ENCODE measurements around the gene BAHCC1. TPM values are rescaled to one million over a fixed set of nuclear protein-coding genes. Genes with fewer than 3 reads are reported as not detected.

BAHCC1 gene
- total RNA-seq, 1 donor from 2014 or later: 0.91 TPM

- Mint-ChIP-seq H3K4me3 (ENCODE audit: low read depth) (peak overlapping the region; percentile 13), H3K36me3 (ENCODE audit: low read depth) (no peaks in the 10 kb centered on the region), H3K9me3 (no peaks in the 10 kb centered on the region), H3K27me3 (ENCODE audit: low read depth) (peaks cover 32% of the 10 kb centered on the region), H3K27ac (no peak overlapping the region), H3K4me1 (ENCODE audit: low read depth) (peaks cover 6% of the 10 kb centered on the region)
- DNase-seq (ENCODE audit: low spot score): no peak
- intact Hi-C loops (cut with micrococcal nuclease): loop anchor here (5.0 kb wide), 1 partner anchor 97 kb away; no protein-coding TSS in a partner anchor
Observed at GRCh38 chr17:81385320-81386111, 9.7 kb upstream of the BAHCC1 start.

GRCh38 chr17:81386141-81386645, 9.1 kb upstream of the BAHCC1 start:
- no peak for DNase-seq (ENCODE audit: low spot score)
- intact Hi-C loops (cut with micrococcal nuclease): loop anchor here (5.0 kb wide), 1 partner anchor 96 kb away; no protein-coding TSS in a partner anchor
- H3K27me3 Mint-ChIP-seq (ENCODE audit: low read depth): peaks cover 36% of the 10 kb centered on the region
- H3K9me3 Mint-ChIP-seq: no peaks in the 10 kb centered on the region
- no peak overlapping the region for H3K27ac Mint-ChIP-seq
- no peaks in the 10 kb centered on the region for H3K36me3 Mint-ChIP-seq (ENCODE audit: low read depth)
- H3K4me1 Mint-ChIP-seq (ENCODE audit: low read depth): peaks cover 6% of the 10 kb centered on the region
- peak overlapping the region; percentile 13 for H3K4me3 Mint-ChIP-seq (ENCODE audit: low read depth)

GRCh38 chr17:81386646-81387099, 8.6 kb upstream of the BAHCC1 start:
- Mint-ChIP-seq H3K9me3 (no peaks in the 10 kb centered on the region), H3K4me3 (ENCODE audit: low read depth) (no peak overlapping the region), H3K36me3 (ENCODE audit: low read depth) (no peaks in the 10 kb centered on the region), H3K4me1 (ENCODE audit: low read depth) (peaks cover 6% of the 10 kb centered on the region), H3K27ac (no peak overlapping the region), H3K27me3 (ENCODE audit: low read depth) (peaks cover 40% of the 10 kb centered on the region)
- DNase-seq (ENCODE audit: low spot score): no peak
- intact Hi-C loops (cut with micrococcal nuclease): loop anchor here (5.0 kb wide), 1 partner anchor 96 kb away; no protein-coding TSS in a partner anchor

- H3K9me3 Mint-ChIP-seq: no peaks in the 10 kb centered on the region
- peaks cover 6% of the 10 kb centered on the region for H3K4me1 Mint-ChIP-seq (ENCODE audit: low read depth)
- H3K27me3 Mint-ChIP-seq (ENCODE audit: low read depth): peaks cover 45% of the 10 kb centered on the region
- DNase-seq (ENCODE audit: low spot score): peak; percentile 35
- no peaks in the 10 kb centered on the region for H3K36me3 Mint-ChIP-seq (ENCODE audit: low read depth)
- H3K27ac Mint-ChIP-seq: peak overlapping the region; percentile 46
- H3K4me3 Mint-ChIP-seq (ENCODE audit: low read depth): peak overlapping the region; percentile 73
- intact Hi-C loops (cut with micrococcal nuclease): loop anchor here (5.0 kb wide), 1 partner anchor 95 kb away; no protein-coding TSS in a partner anchor
Observed at GRCh38 chr17:81387100-81388090, 7.9 kb upstream of the BAHCC1 start.

GRCh38 chr17:81388091-81388611, 7.1 kb upstream of the BAHCC1 start:
- Mint-ChIP-seq H3K4me3 (ENCODE audit: low read depth) (peak overlapping the region; percentile 73), H3K27me3 (ENCODE audit: low read depth) (peaks cover 50% of the 10 kb centered on the region), H3K9me3 (no peaks in the 10 kb centered on the region), H3K36me3 (ENCODE audit: low read depth) (no peaks in the 10 kb centered on the region), H3K4me1 (ENCODE audit: low read depth) (peaks cover 6% of the 10 kb centered on the region), H3K27ac (no peak overlapping the region)
- intact Hi-C loops (cut with micrococcal nuclease): loop anchor here (5.0 kb wide), 1 partner anchor 94 kb away; no protein-coding TSS in a partner anchor
- DNase-seq (ENCODE audit: low spot score): no peak

GRCh38 chr17:81388612-81389367, 6.5 kb upstream of the BAHCC1 start:
- Mint-ChIP-seq H3K4me1 (ENCODE audit: low read depth) (peaks cover 6% of the 10 kb centered on the region), H3K9me3 (no peaks in the 10 kb centered on the region), H3K36me3 (ENCODE audit: low read depth) (no peaks in the 10 kb centered on the region), H3K27ac (no peak overlapping the region), H3K4me3 (ENCODE audit: low read depth) (no peak overlapping the region), H3K27me3 (ENCODE audit: low read depth) (peaks cover 50% of the 10 kb centered on the region)
- no peak for DNase-seq (ENCODE audit: low spot score)
- intact Hi-C loops (cut with micrococcal nuclease): loop anchor here (5.0 kb wide), 1 partner anchor 94 kb away; no protein-coding TSS in a partner anchor

GRCh38 chr17:81389585-81389984, 5.7 kb upstream of the BAHCC1 start:
- Mint-ChIP-seq H3K27ac (no peak overlapping the region), H3K9me3 (no peaks in the 10 kb centered on the region), H3K27me3 (ENCODE audit: low read depth) (peaks cover 58% of the 10 kb centered on the region), H3K36me3 (ENCODE audit: low read depth) (no peaks in the 10 kb centered on the region), H3K4me3 (ENCODE audit: low read depth) (no peak overlapping the region), H3K4me1 (ENCODE audit: low read depth) (peaks cover 14% of the 10 kb centered on the region)
- DNase-seq (ENCODE audit: low spot score): no peak
- intact Hi-C loops (cut with micrococcal nuclease): loop anchor here (5.0 kb wide), 1 partner anchor 93 kb away; no protein-coding TSS in a partner anchor

- intact Hi-C loops (cut with micrococcal nuclease): no loop called here
- no peaks in the 10 kb centered on the region for H3K9me3 Mint-ChIP-seq
- no peak for DNase-seq (ENCODE audit: low spot score)
- no peak overlapping the region for H3K4me3 Mint-ChIP-seq (ENCODE audit: low read depth)
- H3K27me3 Mint-ChIP-seq (ENCODE audit: low read depth): peaks cover 59% of the 10 kb centered on the region
- no peaks in the 10 kb centered on the region for H3K36me3 Mint-ChIP-seq (ENCODE audit: low read depth)
- H3K27ac Mint-ChIP-seq: no peak overlapping the region
- H3K4me1 Mint-ChIP-seq (ENCODE audit: low read depth): peaks cover 15% of the 10 kb centered on the region
Observed at GRCh38 chr17:81390029-81390872, 5.0 kb upstream of the BAHCC1 start.

GRCh38 chr17:81390873-81391255, 4.4 kb upstream of the BAHCC1 start:
- no peaks in the 10 kb centered on the region for H3K36me3 Mint-ChIP-seq (ENCODE audit: low read depth)
- peaks cover 16% of the 10 kb centered on the region for H3K4me1 Mint-ChIP-seq (ENCODE audit: low read depth)
- no peak for DNase-seq (ENCODE audit: low spot score)
- intact Hi-C loops (cut with micrococcal nuclease): no loop called here
- H3K9me3 Mint-ChIP-seq: no peaks in the 10 kb centered on the region
- no peak overlapping the region for H3K27ac Mint-ChIP-seq
- H3K27me3 Mint-ChIP-seq (ENCODE audit: low read depth): peaks cover 53% of the 10 kb centered on the region
- H3K4me3 Mint-ChIP-seq (ENCODE audit: low read depth): no peak overlapping the region

GRCh38 chr17:81391293-81391935, 3.8 kb upstream of the BAHCC1 start:
- Mint-ChIP-seq H3K4me1 (ENCODE audit: low read depth) (peaks cover 12% of the 10 kb centered on the region), H3K27me3 (ENCODE audit: low read depth) (peaks cover 48% of the 10 kb centered on the region), H3K9me3 (no peaks in the 10 kb centered on the region), H3K36me3 (ENCODE audit: low read depth) (no peaks in the 10 kb centered on the region), H3K4me3 (ENCODE audit: low read depth) (no peak overlapping the region), H3K27ac (no peak overlapping the region)
- intact Hi-C loops (cut with micrococcal nuclease): no loop called here
- no peak for DNase-seq (ENCODE audit: low spot score)

Measured in activated T-helper 2 cell treated with anti-CD3 and anti-CD28 coated beads, Interferon-gamma antibody, Interleukin-2, Interleukin-4, amounts not matched to agents 10 μg/mL and 5 μg/mL and 100 μg/mL, durations not matched to agents 14 hours and 24 hours and 36 hours (primary cell).